Fibroblast of upper back skin (primary cell): Measurements from ENCODE around the gene TATDN2.

Experiments
- DNase-seq: peaks from one replicate; pipeline ENCODE4 v3.0.0-alpha.2; 2013

The TATDN2 gene, protein sequence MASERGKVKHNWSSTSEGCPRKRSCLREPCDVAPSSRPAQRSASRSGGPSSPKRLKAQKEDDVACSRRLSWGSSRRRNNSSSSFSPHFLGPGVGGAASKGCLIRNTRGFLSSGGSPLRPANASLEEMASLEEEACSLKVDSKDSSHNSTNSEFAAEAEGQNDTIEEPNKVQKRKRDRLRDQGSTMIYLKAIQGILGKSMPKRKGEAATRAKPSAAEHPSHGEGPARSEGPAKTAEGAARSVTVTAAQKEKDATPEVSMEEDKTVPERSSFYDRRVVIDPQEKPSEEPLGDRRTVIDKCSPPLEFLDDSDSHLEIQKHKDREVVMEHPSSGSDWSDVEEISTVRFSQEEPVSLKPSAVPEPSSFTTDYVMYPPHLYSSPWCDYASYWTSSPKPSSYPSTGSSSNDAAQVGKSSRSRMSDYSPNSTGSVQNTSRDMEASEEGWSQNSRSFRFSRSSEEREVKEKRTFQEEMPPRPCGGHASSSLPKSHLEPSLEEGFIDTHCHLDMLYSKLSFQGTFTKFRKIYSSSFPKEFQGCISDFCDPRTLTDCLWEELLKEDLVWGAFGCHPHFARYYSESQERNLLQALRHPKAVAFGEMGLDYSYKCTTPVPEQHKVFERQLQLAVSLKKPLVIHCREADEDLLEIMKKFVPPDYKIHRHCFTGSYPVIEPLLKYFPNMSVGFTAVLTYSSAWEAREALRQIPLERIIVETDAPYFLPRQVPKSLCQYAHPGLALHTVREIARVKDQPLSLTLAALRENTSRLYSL

DNA sequence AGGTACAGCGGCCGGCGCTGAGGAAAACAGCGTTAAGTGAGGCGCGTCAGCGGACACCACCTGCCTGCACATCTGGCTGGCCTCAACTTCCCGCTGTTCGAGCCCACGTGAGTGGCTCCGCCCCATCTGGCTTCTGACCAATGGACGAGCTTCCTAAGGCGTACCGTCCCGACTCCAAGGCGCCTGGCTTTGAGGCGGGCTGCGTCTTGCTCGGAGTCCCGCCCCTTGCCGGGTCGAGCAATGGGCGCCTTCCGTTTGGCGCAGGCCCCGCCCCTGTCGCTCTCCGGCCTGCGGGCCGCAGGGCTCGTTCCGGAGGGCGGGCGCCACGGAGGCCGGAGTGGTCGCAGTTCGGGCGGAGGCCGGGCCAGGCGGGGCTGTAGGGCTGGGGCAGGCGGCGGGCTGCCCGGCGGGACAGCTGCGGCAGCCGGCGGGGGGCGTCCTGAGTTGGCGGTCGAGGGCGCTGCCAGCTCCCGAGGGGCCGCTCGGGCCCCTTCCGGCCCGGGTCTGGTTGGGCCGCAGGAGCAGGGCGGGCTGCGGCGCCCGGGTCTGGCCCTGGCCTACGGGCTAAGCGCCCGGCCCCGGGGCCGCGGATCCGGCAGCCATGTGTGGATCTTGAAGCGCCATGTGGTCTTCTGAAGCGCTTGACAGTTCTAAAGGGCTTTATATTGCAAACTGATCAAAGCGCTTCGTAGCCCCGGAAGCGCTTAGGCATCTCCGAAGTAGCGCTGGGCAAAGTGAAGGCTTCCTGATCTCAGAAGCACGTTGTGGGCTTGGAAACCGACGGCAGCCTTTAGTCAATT is at the start of gene TATDN2:
TATDN2 (plus strand) TSS at position 276 of the 800 bp plus-strand sequence. CDS start 742 bp downstream, outside the sequence.
- DNase-seq, result peak; percentile 97

DNA sequence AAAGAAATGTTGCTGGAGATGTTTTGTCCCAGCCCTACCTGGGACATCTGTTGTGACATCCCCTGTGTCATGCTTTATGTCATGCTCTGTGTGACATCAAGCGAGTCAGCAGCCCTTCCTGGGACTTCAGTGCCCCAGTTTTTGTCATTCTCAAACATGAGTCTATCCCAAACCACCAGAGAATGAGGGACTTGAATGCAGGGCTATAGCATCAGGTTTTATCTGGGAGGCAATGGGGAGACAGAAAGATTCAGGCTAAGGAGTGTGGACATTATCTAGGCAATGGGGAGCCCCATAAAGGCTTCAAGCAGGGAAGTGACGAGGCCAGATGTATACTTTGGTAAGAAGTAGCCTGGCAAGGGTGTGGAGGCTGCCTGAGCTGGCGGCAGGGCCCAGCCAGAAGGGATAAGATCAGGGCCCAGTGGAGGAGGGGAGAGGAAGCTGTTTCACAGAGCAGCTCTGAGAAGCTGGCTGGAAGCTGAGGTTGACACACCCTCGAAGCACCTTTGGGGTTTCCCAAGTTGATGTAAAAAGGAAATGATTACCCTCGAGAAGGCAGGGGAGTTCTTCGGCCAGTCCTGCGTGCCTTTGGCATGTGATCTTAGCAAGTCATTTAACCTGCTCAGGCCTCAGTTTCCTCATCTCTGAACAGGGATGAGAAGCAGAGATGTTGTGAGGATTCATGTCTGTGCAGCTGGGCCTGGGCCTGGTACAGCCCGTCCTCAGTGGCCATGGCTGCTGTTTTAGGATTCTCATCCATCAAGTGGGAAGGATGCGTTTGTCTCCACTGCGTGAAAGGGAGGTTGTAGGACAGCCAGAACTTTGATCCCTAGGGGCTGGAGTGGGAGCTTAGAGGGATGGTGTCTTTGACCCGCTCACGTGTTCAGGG is 49.3 kb upstream of the TATDN2 start:
- DNase-seq, result peak; percentile 40

DNA sequence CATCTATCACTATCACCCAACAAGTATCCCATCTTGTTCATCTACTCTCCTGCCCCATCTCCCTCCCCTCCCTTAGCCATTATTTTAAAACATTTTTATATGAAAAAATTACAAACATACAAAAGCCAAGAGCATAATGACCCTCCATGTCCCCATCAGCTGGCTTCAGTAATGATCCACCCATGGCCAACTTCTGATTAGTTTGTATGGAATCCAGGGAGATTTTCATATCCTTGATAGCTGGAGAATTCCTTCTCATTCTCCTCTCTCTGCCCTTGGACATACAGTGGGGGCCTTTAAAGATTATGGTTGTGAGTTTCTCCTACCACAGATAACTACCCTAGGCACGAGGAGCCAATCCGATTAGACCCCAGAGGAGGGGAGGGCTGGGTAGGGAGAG is 43.3 kb upstream of the TATDN2 start:
- no peak for DNase-seq

DNA sequence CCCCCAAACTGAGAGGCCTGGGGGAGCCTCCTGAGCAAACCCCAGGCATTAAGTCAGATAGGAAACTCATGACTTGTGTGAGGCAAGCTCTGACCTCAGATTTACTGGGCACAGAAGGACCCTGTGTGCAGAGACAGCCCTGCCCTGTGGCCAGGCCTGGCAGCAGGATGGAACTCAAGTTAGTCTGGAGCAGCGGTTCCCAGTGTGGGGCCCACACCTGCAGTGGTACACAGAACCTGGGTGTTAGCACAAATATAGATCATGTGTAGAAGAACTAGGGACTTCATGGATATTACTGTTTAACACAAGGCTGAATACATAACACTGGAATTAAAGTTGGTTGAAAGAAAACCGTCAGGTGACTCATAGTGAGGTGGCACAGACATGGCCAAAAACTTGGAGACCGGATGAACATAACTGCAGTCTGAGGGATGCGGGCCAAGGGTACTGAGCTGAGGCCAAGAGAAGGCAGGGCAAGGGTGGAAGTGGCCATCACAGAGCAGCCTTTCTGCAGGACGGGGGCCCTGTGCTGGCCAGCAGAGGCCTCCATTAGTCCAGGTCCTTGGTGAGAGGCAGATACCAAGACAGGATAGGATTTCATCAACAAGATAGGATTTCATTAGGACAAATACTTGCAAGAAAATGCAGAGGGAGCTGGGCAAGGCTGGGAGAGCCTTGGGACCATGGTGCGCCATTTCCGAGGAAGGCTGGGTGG is 42.7 kb upstream of the TATDN2 start:
- peak; percentile 88 for DNase-seq

DNA sequence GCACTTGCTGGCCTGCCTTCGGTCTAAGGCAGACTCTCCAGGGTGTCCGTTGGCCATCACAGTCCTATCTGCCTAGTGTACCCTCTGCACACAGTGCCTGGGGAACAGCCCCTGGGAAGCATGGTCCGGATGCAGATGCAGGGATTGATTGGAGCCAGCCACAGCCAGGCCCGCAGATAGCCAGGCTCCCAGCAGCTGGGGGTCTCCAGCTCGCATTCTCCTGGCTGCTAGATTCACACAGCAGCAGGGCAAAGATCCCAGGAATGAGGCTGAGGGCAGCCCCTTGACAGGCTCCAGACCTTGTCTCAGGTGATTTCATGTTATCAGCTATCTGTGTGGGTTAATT is 42.1 kb upstream of the TATDN2 start:
- DNase-seq, result no peak

DNA sequence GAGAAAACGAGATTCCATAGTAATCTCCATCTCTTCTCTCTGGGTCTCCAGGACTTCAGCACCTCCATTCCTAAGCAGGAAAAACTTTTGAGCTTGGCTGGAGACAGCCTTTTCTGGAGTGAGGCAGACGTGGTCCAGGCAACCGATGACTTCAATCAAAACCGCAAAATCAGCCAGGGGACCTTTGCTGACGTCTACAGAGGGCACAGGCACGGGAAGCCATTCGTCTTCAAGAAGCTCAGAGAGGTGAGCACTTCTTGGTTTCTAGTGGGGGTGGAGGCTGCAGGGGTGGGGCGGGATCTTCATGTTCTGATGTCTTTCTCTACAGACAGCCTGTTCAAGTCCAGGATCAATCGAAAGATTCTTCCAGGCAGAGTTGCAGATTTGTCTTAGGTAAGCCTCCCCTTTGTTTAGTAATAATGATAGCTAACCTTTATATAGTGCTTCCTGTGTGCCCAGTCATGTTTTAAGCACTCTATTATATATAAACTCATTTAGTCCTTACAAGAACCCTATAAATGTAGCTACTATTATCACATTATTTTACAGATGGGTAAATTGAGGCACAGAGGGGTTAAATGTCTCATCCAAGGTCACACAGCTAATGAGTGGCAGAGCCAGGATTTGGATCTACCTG is 35.0 kb upstream of the TATDN2 start:
- peak; percentile 44 for DNase-seq

DNA sequence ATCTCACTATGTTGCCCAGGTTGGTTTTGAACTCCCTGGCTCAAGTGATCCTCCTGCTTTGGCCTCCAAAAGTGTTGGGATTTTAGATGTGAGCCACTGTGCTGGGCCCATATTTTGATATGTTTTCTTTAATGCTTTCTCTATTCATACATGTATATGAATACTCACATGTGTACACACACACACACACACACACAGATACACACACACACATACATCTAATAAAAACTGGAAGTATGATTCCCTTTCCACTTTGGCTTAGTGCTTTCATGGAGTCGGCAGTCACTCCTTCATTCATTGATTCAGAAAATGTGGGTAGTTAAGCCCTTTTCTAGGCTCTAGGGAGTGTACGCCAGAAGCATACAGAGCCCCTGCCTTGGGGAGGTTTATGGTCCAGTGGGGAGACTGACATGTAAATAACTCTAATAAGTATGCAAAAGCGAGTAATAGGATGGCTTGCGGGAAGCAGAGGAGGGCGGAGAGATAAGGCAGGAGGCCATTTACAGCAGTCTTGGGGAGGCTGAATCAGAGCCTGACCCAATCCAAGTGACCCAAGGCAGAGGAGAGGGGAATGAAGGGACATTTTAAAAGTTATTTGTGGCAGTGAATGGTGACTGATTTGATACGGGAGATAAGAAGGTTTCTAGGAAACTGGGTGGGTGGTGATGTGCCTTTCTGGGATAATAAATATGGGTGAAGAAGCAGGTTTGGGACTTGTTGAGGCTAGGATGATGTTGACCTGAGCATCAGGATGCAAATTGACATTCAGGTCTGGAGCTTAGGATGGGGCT is 32.5 kb upstream of the TATDN2 start:
- DNase-seq, result no peak

DNA sequence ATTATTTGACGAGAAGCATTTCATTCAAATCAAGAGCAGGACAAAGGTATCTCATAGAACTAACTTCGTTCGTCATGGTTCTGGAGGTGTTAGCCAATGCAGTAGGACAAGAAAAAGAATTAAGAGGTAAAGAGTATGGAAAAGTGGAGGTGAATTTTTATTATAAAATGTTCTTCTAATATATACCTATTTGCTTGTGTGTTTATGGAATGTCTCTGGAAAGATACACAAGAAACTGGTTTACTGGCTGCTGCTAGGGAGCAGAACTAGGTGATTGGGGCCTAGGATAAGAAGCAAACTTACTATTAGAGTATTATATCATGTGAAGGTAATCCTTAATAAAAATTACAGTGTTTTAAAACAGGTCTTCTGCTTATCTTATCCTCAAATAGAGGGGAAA is 30.9 kb upstream of the TATDN2 start:
- DNase-seq, result no peak

DNA sequence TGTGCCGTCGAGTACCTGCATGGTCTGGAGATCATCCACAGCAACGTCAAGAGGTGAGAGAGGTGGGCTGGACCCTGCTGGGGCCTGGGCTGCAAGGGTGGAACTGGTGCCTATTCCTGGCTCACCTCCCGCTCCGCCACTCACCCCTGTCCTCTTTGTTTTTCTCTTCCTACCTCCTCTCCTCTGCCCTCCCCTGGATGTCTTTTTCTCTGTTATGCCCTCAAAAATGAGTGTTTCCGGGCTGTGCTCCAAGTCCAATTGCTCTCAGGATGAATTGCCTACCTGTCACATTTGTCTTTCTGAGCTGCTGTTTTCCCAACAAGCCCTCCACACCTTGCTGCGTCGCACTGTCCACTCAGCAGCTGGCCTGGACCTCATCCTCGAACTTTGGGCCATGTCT is 28.5 kb upstream of the TATDN2 start:
- DNase-seq, result no peak

DNA sequence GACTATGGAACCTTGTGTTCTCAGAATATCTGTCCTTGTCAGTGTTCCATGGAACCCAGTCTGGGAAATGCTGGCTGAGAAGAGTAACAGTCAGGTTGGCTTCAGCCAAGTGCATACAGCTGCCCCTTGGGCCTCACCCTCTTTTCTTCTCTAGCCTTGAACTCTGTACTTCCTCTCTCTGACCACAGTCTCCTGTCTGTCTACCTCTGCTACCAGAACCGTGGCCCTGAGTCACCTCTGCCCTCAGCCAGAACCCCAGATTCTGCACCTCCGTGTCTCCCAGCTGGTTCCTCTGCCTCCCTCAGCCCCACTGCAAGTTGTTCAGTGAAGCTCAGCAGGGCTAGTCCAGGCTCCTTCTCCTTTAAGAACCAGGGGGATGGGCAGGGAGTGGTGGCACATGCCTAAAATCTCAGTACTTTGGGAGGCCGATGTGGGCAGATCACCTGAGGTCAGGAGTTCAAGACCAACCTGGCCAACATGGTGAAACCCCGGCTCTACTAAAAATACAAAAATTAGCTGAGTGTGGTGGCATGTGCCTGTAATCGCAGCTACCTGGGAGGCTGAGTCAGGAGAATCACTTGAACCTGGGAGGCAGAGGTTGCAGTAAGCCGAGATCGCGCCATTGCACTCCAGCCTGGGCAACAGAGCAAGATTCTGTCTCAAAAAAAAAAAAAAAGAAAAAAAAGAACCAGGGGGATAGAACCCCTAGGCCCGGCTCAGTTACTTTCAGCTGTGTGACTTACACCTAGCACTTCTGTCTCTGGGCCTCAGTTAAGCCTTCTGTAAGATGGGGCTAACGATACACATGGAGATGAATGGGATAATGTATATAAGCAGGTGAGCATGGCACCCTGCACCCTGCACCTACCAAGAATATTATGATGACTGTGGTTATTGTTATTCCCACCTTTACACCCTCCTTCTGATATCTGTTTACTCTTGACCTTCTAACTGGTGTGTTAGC is 24.3 kb upstream of the TATDN2 start:
- DNase-seq, result no peak

DNA sequence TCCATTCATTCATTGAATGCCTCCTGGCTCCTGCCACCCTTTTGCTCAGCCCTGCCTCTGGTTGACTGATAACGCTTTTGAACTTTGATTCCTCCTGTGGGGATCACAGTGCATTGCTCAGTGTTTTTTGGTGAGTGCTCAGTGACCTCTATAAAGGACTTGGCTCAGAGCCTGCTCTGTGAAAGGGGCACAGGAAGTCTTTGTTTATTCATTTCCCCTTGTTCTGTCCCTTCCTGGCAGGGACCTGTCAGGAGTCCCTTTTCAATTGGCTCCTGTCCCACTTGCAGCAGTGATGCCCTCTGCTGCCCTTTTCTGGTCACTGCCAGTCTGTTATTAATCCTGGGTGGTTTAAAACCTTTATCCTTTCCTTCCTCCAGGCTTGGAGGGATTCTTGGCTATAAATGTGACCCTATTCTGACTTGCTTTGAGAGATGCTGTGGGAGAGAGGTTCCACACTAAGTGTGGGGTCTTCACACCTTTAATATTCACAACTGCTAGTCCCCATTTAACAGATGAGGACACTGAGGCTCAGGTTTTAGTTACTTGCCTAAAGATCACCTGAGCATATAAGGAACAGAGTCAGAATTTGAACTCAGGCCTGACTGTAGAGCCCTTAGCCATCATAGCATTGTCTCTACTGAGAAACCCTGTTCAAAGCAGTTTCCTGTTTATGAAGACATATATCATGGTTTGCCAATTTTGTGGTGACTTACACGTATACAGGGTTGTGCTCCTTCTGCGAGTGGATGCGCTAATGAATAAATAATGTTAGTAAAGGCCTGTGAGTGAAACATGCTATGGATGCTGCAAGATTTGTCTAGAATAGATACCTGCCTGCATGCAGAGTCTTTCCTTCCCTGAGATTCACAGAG is 23.2 kb upstream of the TATDN2 start:
- peak; percentile 68 for DNase-seq

DNA sequence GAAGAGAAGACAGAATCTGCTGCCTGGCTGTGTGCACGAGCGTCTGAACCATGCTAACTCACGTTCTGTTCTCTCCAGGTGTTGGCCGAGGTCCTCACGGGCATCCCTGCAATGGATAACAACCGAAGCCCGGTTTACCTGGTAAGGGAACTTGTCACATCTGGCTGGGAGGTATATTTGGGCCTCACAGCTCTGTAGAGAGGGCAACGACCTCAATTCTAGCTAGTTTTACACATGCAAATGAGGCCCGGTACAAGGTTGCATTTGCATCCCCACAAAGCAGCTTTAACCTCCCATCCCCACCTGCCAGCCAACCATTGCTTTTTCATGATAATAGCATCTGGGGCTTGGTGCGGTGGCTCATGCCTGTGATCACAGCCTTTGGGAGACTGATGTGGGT is 22.0 kb upstream of the TATDN2 start:
- DNase-seq, result no peak

DNA sequence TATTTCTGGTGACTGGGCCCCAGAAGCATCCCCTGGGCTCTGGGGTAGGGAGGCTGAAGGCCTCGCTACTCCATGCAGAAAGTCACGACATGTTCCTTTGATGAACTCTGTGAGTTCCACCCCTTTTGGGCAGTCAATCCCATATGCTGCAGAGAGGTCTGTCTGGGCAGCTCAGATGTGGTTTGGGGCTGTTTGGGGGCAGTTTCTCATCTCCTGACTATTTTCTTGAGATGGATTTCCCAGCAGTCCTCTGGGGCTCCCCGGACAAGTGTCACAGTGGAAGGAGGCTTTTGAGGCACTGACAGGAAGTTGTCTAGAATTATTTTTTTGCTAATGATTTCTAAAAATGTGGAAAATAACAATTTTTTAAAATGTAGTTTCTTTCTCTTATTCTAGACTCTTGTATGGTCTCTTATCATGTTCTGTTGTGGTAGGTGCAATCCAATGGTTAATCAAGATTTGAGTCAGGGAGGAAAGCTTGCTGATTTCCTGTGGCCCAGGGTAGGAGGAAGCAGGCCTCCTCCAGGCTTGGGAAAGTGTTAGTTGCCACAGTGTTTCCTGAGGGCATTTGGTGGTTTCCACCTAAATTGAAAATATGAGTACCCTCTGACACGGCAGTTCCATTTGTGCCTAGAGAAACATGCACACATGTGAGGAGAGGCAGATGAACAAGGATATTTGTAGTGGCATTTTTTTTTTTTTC is 19.9 kb upstream of the TATDN2 start:
- no peak for DNase-seq

DNA sequence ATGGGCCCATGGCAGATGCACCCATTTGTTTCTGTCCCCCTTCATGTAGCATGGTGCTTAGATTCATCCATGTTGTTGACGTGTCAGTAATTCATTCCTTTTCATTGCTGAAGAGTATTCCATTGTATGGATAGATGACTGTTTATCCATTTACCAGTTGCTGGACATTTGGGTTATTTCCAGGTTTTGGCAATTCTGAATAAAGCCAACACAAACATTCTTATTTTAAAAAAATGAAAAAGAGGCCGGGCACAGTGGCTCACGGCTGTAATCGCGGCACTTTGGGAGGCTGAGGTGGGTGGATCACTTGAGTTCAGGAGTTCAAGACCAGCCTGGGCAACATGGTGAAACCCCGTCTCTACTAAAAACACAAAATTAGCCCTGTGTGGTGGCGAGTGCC is 18.7 kb upstream of the TATDN2 start:
- DNase-seq, result no peak

DNA sequence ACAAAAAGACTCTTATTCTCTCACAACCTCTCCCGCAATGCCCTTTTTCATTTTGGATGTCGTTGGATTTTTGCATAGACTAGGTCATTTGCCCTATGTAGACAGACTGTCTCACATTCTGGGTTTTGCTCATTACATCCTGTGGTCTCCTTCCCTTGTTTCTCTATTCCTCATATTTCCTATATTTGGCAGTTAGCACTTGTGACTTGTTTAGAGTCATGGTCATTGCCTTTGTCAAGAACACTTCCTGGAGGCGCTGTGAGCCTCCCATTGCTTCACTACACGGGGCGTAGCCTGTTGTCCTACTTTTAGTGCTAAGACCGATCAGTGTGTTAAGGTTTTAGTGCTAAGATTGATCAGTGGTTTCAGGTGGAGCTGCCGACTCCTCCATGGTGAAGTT is 16.1 kb upstream of the TATDN2 start:
- no peak for DNase-seq

DNA sequence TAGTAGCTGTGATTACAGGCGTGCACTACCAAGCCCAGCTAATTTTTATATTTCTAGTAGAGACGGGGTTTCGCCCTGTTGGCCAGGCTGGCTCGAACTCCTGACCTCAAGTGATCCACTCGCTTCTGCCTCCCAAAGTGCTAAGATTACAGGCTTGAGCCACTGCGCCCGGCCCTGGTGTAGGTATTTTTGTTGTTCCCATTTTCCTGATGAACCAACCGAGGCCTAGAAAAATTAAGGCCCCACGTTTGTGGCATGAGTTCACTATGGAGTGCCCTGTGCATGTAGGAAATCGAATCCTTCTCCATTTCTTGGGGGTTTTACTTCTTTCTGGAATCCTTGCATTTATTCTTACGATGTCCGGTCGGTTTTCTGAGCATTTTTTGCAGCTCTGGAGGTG is 14.3 kb upstream of the TATDN2 start:
- DNase-seq, result no peak

DNA sequence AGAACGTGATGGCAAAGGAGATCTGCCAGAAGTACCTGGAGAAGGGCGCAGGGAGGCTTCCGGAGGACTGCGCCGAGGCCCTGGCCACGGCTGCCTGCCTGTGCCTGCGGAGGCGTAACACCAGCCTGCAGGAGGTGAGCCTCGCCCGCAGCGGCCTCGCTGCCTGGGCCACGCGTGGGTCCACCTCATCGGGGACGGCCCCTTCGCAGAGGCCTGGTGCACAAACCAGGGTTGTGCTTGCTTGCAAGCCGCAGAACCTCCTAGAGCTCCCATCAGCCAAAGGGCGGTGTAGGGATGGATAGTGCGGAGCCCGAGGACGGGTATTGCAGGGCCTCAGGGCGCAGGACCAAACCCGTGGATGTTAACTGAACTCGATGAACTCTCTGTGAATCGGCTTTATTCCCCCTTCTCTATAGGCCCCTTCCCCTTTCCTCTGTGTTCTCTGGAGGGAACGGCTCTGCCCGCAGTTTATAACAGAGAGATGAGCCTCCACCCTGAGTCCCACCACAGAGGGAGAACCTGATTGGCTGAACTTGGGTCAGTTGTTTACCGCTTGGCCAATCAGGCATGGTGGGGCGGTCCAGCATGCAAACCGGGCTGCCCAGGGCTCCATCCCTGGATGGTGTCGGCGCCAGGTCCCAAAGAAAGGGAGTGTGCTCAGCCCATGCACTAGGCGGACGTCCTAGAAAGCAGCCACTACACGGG is 13.6 kb upstream of the TATDN2 start:
- DNase-seq, result no peak
